HCT116 (cell line): Measurements from ENCODE around the gene PHF21B. TPM values are rescaled to one million over a fixed set of nuclear protein-coding genes. Genes with fewer than 3 reads are reported as not detected.

Experiments
- ATAC-seq: fragments of 200-7000 bp; cut with Tn5 transposase; 2 replicates; pipeline ENCODE4 v1.9.1; 2020; ENCODE audit warnings: mild to moderate bottlenecking, moderate library complexity
- BruUV-seq: library from RNA; stranded (reverse); fragments of 400-500 nt; replicated peaks from 2 replicates; lab custom pipeline; 2021; lab: Mats Ljungman, UMichigan
- CTCF ChIA-PET: fragments of 300-600 bp; sonication (Branson Sonifier 250); formaldehyde crosslinking; loops from one replicate; lab custom pipeline; 2021; ENCODE audit warnings: antibody characterized with exemption; lab: Charles Lee
- POLR2A ChIA-PET: fragments of 300-600, 350-600 bp; sonication (Branson Sonifier 250); formaldehyde crosslinking; loops from one replicate; lab custom pipeline; 2021; ENCODE audit warnings: antibody characterized with exemption; lab: Charles Lee
- RAD21 ChIA-PET, 2 experiments: fragments of 300-600 bp; sonication (Branson Sonifier 250); formaldehyde crosslinking; loops; one replicate each; lab custom pipeline; 2023; ENCODE audit warnings: low total read pairs in 2 of 2; ENCODE audit not compliant: uncharacterized antibody in 2 of 2, unreplicated experiment in 2 of 2, low non-redundant PET in 1 of 2; lab: Charles Lee
- DNase-seq: peaks from one replicate; pipeline ENCODE4 v3.0.0-alpha.2; 2010; ENCODE audit warnings: low read depth, low spot score
- H2AFZ ChIP-seq: fragments of 200-600 bp; shearing (Covaris generic), sonication (generic); 2 replicates; pipeline ENCODE4 v1.6.1; 2017; ENCODE audit warnings: low read depth, mixed run types, mixed read lengths, antibody characterized with exemption, low read length; ENCODE audit not compliant: poor library complexity, severe bottlenecking
- H3K27ac ChIP-seq: 2 replicates; pipeline ENCODE4 v1.5.1; 2012; ENCODE audit warnings: low read depth, low read length
- H3K27me3 ChIP-seq: fragments of 200-600 bp; sonication (generic); 2 replicates; pipeline ENCODE4 v1.6.1; 2016; ENCODE audit warnings: mixed run types, low read length, mixed read lengths; ENCODE audit not compliant: insufficient read depth
- H3K36me3 ChIP-seq, 2 experiments: fragments of 200-500 bp in 1 of 2; fragments of 200-600 bp in 1 of 2; sonication (Bioruptor generic) in 1 of 2; sonication (generic) in 1 of 2; 2 replicates each; pipeline versions ENCODE4 v1.5.1 to v1.6.1; 2014 to 2016; ENCODE audit warnings: low read length in 2 of 2, inconsistent platforms in 1 of 2, mixed read lengths in 1 of 2, mixed run types in 1 of 2; ENCODE audit not compliant: insufficient read depth in 2 of 2, control insufficient read depth in 1 of 2
- H3K4me1 ChIP-seq, 2 experiments: fragments of 200-600 bp in 1 of 2; sonication (generic) in 1 of 2; 2 replicates each; pipeline versions ENCODE4 v1.5.1 to v1.6.1; 2012 to 2017; ENCODE audit warnings: low read length in 2 of 2, inconsistent platforms in 1 of 2, mild to moderate bottlenecking in 1 of 2, mixed read lengths in 1 of 2, mixed run types in 1 of 2, moderate library complexity in 1 of 2; ENCODE audit not compliant: insufficient read depth in 2 of 2, control insufficient read depth in 1 of 2
- H3K4me2 ChIP-seq: fragments of 200-600 bp; sonication (generic); 2 replicates; pipeline ENCODE4 v1.6.1; 2017; ENCODE audit warnings: mixed run types, low read length, mixed read lengths
- H3K4me3 ChIP-seq, 2 experiments: fragments of 200-600 bp in 1 of 2; sonication (generic) in 1 of 2; replicated peaks in 1 of 2; 2 replicates each; pipeline ENCODE4 v1.5.1; 2011 to 2016; ENCODE audit warnings: low read length in 2 of 2, control low read depth in 1 of 2, low read depth in 1 of 2, mild to moderate bottlenecking in 1 of 2, mixed read lengths in 1 of 2, mixed run types in 1 of 2
- H3K79me2 ChIP-seq: fragments of 200-600 bp; sonication (generic); 2 replicates; pipeline ENCODE4 v1.6.1; 2017; ENCODE audit warnings: mild to moderate bottlenecking, mixed run types, low read length, moderate library complexity, mixed read lengths; ENCODE audit not compliant: insufficient read depth
- H3K9ac ChIP-seq: fragments of 200-600 bp; sonication (generic); 2 replicates; pipeline ENCODE4 v1.6.1; 2016; ENCODE audit warnings: low read length, mixed read lengths
- H3K9me2 ChIP-seq: fragments of 200-600 bp; sonication (generic), shearing (Covaris generic); 2 replicates; pipeline ENCODE4 v1.6.1; 2017; ENCODE audit warnings: mixed run types, mild to moderate bottlenecking, moderate library complexity; ENCODE audit not compliant: insufficient read depth
- H3K9me3 ChIP-seq, 2 experiments: fragments of 200-500 bp in 1 of 2; fragments of 200-600 bp in 1 of 2; sonication (Bioruptor generic) in 1 of 2; sonication (generic) in 1 of 2; 2 replicates each; pipeline ENCODE4 v1.6.1; 2014 to 2017; ENCODE audit warnings: low read length in 2 of 2, mixed read lengths in 2 of 2, inconsistent platforms in 1 of 2, low read depth in 1 of 2, mild to moderate bottlenecking in 1 of 2, mixed run types in 1 of 2, moderate library complexity in 1 of 2; ENCODE audit not compliant: control insufficient read depth in 1 of 2, insufficient read depth in 1 of 2
- H4K20me1 ChIP-seq: fragments of 200-600 bp; sonication (generic), shearing (Covaris generic); 2 replicates; pipeline ENCODE4 v1.6.1; 2017; ENCODE audit warnings: mixed run types, mild to moderate bottlenecking, moderate library complexity; ENCODE audit not compliant: insufficient read depth
- CBX3 ChIP-seq: IDR thresholded peaks from 2 replicates; pipeline ENCODE4 v1.6.1; 2012; ENCODE audit warnings: low read depth
- CTCF ChIP-seq, 3 experiments: fragments of 200-600 bp in 1 of 3; sonication (generic) in 1 of 3; IDR thresholded peaks in 2 of 3; conservative IDR thresholded peaks in 1 of 3; 2 replicates each; pipeline ENCODE4 v1.5.1; 2012 to 2017; ENCODE audit warnings: low read depth in 2 of 3, low read length in 2 of 3, antibody characterized with exemption in 1 of 3, borderline replicate concordance in 1 of 3, control low read depth in 1 of 3, mild to moderate bottlenecking in 1 of 3, mixed read lengths in 1 of 3, mixed run types in 1 of 3, moderate library complexity in 1 of 3; ENCODE audit not compliant: insufficient read depth in 1 of 3
- EGR1 ChIP-seq: IDR thresholded peaks from 2 replicates; pipeline ENCODE4 v1.6.1; 2012; ENCODE audit warnings: low read depth
- EZH2phosphoT487 ChIP-seq: fragments of 200-600 bp; IDR thresholded peaks from 2 replicates; pipeline ENCODE4 v1.6.1; 2018; ENCODE audit warnings: antibody characterized with exemption, borderline replicate concordance
- FOSL1 ChIP-seq: IDR thresholded peaks from 2 replicates; pipeline ENCODE4 v1.6.1; 2012; ENCODE audit warnings: low read depth
- JUND ChIP-seq: IDR thresholded peaks from 2 replicates; pipeline ENCODE4 v1.6.1; 2012
- MAX ChIP-seq: IDR thresholded peaks from 2 replicates; pipeline ENCODE4 v1.6.1; 2012
- POLR2AphosphoS5 ChIP-seq: IDR thresholded peaks from 2 replicates; pipeline ENCODE4 v1.6.1; 2011; ENCODE audit warnings: mild to moderate bottlenecking, low read depth, low read length, moderate library complexity
- SP1 ChIP-seq: IDR thresholded peaks from 2 replicates; pipeline ENCODE4 v1.6.1; 2012; ENCODE audit warnings: low read depth
- TCF7L2 ChIP-seq: IDR thresholded peaks from 2 replicates; pipeline ENCODE4 v1.7.0; 2011; ENCODE audit warnings: borderline replicate concordance, inconsistent platforms; ENCODE audit not compliant: insufficient read depth, insufficient read length; ENCODE audit errors: extremely low read depth
- YY1 ChIP-seq: IDR thresholded peaks from 2 replicates; pipeline ENCODE4 v1.6.1; 2011; ENCODE audit warnings: low read length, low read depth, moderate library complexity, mild to moderate bottlenecking; ENCODE audit not compliant: insufficient replicate concordance; ENCODE audit errors: extremely low read depth
- ZBTB33 ChIP-seq: IDR thresholded peaks from 2 replicates; pipeline ENCODE4 v1.6.1; 2011; ENCODE audit warnings: mild to moderate bottlenecking, low read length, moderate library complexity; ENCODE audit not compliant: insufficient replicate concordance; ENCODE audit errors: extremely low read depth
- ZNF274 ChIP-seq: fragments of 200-500 bp; sonication (Bioruptor generic); IDR thresholded peaks from 2 replicates; pipeline ENCODE4 v1.6.1; 2014; ENCODE audit warnings: mild to moderate bottlenecking, low read depth, low read length, inconsistent platforms
- intact Hi-C: fragments of 100-400 bp; cut with micrococcal nuclease; formaldehyde crosslinking; loops from 2 replicates; pipeline ENCODE4 v1.10.0; 2022
- total RNA-seq: library from RNA; stranded (reverse); gene quantifications from one replicate; pipeline ENCODE4 v1.2.1, GENCODE V29; 2021; ENCODE audit not compliant: unreplicated experiment

Gene PHF21B
- total RNA-seq, 1 experiment from 2014 or later: not detected

- no peak for TF ChIP-seq TCF7L2
- TF ChIP-seq SP1: no peak
- TF ChIP-seq JUND: no peak
- no peak for TF ChIP-seq FOSL1
- TF ChIP-seq ZBTB33: no peak
These were observed 55.7 kb downstream of the PHF21B start (continued) for GRCh38 chr22:44954149-44954548.

- BruUV-seq: no TSS peak
- CTCF ChIA-PET: no interaction called here
- no peak overlapping the region for H3K9ac ChIP-seq
- POLR2A ChIA-PET: no interaction called here
- no peaks in the 10 kb centered on the region for H3K79me2 ChIP-seq
- no peaks in the 10 kb centered on the region for H3K9me3 ChIP-seq
- no peaks in the 10 kb centered on the region for H3K9me2 ChIP-seq
- H3K4me2 ChIP-seq: no peak overlapping the region
- H3K4me1 ChIP-seq: no peaks in the 10 kb centered on the region
- ATAC-seq: no peak
- no peak overlapping the region for H3K4me3 ChIP-seq
- no peak overlapping the region for H3K27ac ChIP-seq
- TF ChIP-seq YY1 (no peak), MAX (no peak), POLR2AphosphoS5 (no peak), CTCF (IDR thresholded peaks at IDR 0.05 in 2 of 3, conservative IDR thresholded peaks at IDR 0.05 in 1 of 3; ENCODE audit: borderline replicate concordance in 1 of 3, insufficient read depth in 1 of 3, low read depth in 2 of 3, low read length in 2 of 3) (no peak), EGR1 (no peak), ZNF274 (no peak), EZH2phosphoT487 (no peak), TCF7L2 (no peak), CBX3 (no peak)
- H4K20me1 ChIP-seq: no peaks in the 10 kb centered on the region
- peaks cover 32% of the 10 kb centered on the region; the same call in 1 of the 2 replicates for H3K27me3 ChIP-seq
- no peak for DNase-seq
- intact Hi-C loops: no loop called here
- H3K36me3 ChIP-seq: no peaks in the 10 kb centered on the region
- RAD21 ChIA-PET: no interaction called here
- H2AFZ ChIP-seq: no peak overlapping the region
These were observed 56.7 kb downstream of the PHF21B start for GRCh38 chr22:44952863-44953746.
